Measurements from ENCODE around the gene MAN2B2. TPM values are rescaled to one million over a fixed set of nuclear protein-coding genes. Genes with fewer than 3 reads are reported as not detected.

The MAN2B2 gene
- total RNA-seq, 1 experiment from 2014 or later, result 5.9 TPM

DNA sequence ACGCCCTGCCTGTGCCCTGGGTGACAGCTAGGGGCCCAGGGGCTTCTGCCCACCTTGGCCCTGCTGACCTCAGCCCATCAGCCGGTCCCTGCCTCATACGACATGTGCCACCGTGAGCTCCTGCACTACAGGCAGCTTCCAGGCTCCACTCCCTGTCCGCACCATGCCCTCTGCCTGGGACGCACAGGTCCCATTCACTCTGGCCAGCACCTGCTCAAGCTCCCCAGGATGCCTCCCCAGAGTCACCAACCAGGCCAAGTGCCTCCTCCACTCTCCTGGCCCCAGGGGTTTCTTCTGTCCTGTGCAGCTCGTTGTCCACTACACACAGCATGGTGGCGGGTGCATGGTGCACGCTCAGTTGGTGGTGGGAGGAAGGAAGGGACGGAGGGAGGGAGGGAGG, 45.3 kb downstream of the MAN2B2 start:
- Histone ChIP-seq H3K27ac (ENCODE audit: insufficient read length, low read depth, low read length) (no peak overlapping the region), H2BK120ac (ENCODE audit: low read depth, low read length, poor library complexity, severe bottlenecking) (no peak overlapping the region), H3K9ac (ENCODE audit: extremely low read depth, insufficient read length, low read length) (no peak overlapping the region), H3K27me3 (ENCODE audit: insufficient read depth, low read length) (no peaks in the 10 kb centered on the region), H3K56ac (ENCODE audit: insufficient read length, low read depth, low read length) (no peak overlapping the region), H2BK5ac (ENCODE audit: insufficient read length, low read length) (no peak overlapping the region), H3K18ac (ENCODE audit: insufficient read length, low read depth, low read length) (no peak overlapping the region), H3K4me2 (ENCODE audit: insufficient read depth, insufficient read length, low read length) (no peak overlapping the region), H3T11ph (ENCODE audit: low read length) (no peak overlapping the region), H2AK5ac (ENCODE audit: insufficient read length, low read length) (no peak overlapping the region), H3K4ac (ENCODE audit: low read depth, low read length) (no peak overlapping the region), H4K20me1 (ENCODE audit: control insufficient read depth, insufficient read depth, insufficient read length) (no peaks in the 10 kb centered on the region), H3K79me1 (ENCODE audit: insufficient read depth, low read depth, low read length, poor library complexity, severe bottlenecking) (no peaks in the 10 kb centered on the region), H3K23me2 (ENCODE audit: insufficient read length, low read depth, low read length, poor library complexity, severe bottlenecking) (no peaks in the 10 kb centered on the region), H3K79me2 (ENCODE audit: insufficient read depth, low read length) (no peaks in the 10 kb centered on the region), H4K91ac (ENCODE audit: insufficient read length, low read depth, low read length) (no peak overlapping the region), H3K9me3 (ENCODE audit: control insufficient read depth, low read depth, low read length) (no peaks in the 10 kb centered on the region), H2BK15ac (ENCODE audit: low read depth, low read length) (no peak overlapping the region), H3K4me1 (ENCODE audit: insufficient read depth, low read length) (no peaks in the 10 kb centered on the region), H3K14ac (ENCODE audit: insufficient read depth, low read length) (no peak overlapping the region), H2BK20ac (ENCODE audit: low read depth, low read length, poor library complexity, severe bottlenecking) (no peak overlapping the region), H2BK12ac (ENCODE audit: insufficient read length, low read depth, low read length) (no peak overlapping the region), H2AFZ (ENCODE audit: low read length) (no peak overlapping the region), H4K8ac (replicated peaks; ENCODE audit: insufficient read length, low read depth, low read length) (no peak overlapping the region), H3K23ac (ENCODE audit: insufficient read length, low read depth, low read length) (no peak overlapping the region), H4K5ac (ENCODE audit: insufficient read length, low read depth, low read length) (no peak overlapping the region)
- H3K36me3 Mint-ChIP-seq (ENCODE audit: insufficient read depth in 1 of 3, low read depth in 3 of 3), result peaks cover 7 to 23% (median 11%) of the 10 kb centered on the region in 3 experiments; a peak in 5 of 7 replicates
- H3K9me3 Mint-ChIP-seq, result no peaks in the 10 kb centered on the region
- H3K27me3 Mint-ChIP-seq (ENCODE audit: low read depth), result no peaks in the 10 kb centered on the region; the same call in 1 of the 2 replicates
- TF ChIP-seq, protein P1, sequence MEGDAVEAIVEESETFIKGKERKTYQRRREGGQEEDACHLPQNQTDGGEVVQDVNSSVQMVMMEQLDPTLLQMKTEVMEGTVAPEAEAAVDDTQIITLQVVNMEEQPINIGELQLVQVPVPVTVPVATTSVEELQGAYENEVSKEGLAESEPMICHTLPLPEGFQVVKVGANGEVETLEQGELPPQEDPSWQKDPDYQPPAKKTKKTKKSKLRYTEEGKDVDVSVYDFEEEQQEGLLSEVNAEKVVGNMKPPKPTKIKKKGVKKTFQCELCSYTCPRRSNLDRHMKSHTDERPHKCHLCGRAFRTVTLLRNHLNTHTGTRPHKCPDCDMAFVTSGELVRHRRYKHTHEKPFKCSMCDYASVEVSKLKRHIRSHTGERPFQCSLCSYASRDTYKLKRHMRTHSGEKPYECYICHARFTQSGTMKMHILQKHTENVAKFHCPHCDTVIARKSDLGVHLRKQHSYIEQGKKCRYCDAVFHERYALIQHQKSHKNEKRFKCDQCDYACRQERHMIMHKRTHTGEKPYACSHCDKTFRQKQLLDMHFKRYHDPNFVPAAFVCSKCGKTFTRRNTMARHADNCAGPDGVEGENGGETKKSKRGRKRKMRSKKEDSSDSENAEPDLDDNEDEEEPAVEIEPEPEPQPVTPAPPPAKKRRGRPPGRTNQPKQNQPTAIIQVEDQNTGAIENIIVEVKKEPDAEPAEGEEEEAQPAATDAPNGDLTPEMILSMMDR (conservative IDR thresholded peaks at IDR 0.05), result no peak
- H3K4me1 Mint-ChIP-seq, result no peaks in the 10 kb centered on the region
- no peak for DNase-seq
- no peak overlapping the region; a peak in 1 of 7 replicates for H3K27ac Mint-ChIP-seq
- no peak overlapping the region for H3K4me3 Mint-ChIP-seq
- WGBS (ENCODE audit: extremely low coverage, insufficient read length, low lambda C conversion rate), result no CpG with 5 or more reads among the region's 10 CpGs

Measured in H9 (cell line).